GM11168 (cell line): Measurements from ENCODE around the gene TRMT11.

ENCODE experiments used
- in situ Hi-C: fragments of 300-500 bp; cut with MboI; formaldehyde crosslinking; loops from one replicate; pipeline ENCODE4 v1.12.0; 2022; ENCODE audit warnings: low sequenced_read_pairs; ENCODE audit not compliant: unreplicated experiment

The TRMT11 gene

GRCh38 chr6:125954735-125955339 lies 31.5 kb upstream of the TRMT11 start:
- in situ Hi-C loops: loop anchor here (25.0 kb wide), 1 partner anchor 643 kb away; the partner anchor contains the start of gene HDDC2

DNA sequence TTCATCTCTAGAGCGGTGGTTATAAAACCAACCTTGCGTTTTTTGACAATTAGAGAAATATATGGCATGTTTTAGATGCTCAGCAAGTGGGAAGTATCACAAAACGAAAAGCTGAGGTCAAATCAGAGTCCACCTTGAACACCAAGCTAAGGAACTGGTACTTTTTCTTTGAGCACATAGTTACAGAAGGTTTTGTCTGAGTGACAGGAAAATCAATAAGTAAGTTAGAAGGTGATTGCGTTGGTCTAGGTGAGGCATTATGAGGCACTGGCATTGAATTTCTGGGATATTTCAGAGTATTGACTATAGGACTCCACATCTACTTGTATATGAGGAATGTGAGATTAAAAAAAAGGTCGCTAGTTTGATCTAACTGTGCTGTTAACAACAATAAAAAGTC lies 30.4 kb upstream of the TRMT11 start:
- in situ Hi-C loops: loop anchor here (25.0 kb wide), 1 partner anchor 644 kb away; the partner anchor contains the start of gene HDDC2

DNA sequence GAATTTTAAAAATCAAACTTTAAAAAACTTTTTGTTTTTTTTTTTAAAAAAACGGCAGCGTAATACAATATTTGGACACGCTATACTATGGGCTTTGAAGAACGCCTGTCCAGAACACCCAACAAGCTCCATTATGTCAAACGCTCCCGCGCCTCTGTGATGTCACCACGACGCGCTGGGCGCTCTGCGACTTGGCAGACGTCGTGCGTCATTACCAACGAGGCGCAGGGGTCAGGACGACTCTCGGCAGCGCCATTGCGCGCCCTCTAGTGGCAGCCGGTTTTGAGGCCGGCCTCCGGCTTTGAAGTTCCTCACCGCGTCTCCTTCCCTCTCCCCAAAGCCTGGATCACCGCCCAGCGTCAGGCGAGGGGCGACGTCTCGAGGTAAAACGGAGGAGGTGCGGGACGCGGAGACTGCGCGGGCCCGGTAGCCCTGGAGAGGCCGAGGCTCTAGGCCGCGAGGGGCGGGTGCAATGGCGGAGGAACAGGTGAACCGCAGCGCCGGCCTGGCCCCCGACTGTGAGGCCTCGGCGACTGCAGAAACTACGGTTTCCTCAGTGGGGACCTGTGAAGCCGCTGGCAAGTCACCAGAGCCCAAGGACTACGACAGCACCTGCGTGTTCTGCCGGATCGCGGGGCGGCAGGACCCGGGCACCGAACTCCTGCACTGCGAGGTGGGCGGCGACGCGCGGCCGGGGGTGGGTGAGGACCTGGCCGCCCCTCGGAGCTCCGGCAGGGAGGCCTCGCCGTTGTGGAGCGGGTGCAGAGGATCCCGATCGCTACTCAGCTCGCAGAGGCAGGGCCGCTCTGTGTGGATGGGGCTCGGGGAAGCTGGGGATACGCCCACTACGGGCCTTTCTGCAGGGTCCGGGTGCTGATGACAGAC lies 29.6 kb upstream of the TRMT11 start, which contains the start of gene HINT3:
Gene HINT3 (plus strand): TSS at position 265 of the 885 bp plus-strand sequence. CDS start 208 bp downstream, at position 473.
- in situ Hi-C loops: loop anchor here (25.0 kb wide), 1 partner anchor 644 kb away; the partner anchor contains the start of gene HDDC2

GRCh38 chr6:125957391-125957693 lies 29.0 kb upstream of the TRMT11 start:
- in situ Hi-C loops: loop anchor here (25.0 kb wide), 1 partner anchor 645 kb away; the partner anchor contains the start of gene HDDC2

- in situ Hi-C loops: loop anchor here (25.0 kb wide), 1 partner anchor 646 kb away; the partner anchor contains the start of gene HDDC2
Measured at GRCh38 chr6:125957845-125958244, 28.5 kb upstream of the TRMT11 start.

DNA sequence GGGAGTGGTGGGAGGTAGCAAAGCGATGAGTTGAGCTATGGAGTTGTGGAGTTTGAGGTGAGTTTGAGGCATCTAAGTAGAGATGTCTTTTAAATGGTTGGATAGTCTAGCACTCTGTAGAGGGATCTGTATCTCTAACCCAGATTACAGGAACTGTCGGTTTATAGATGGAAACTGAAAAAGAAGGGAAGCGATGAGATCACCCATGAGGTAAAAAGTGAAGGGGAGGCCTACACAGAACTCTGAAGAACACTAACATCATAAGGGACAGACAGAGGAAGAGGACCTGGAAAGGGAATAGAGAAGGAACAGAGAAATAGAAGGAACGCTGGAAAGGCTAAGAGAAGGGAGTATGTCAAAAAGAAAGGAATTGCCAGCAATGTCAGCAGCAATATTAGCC lies 27.3 kb upstream of the TRMT11 start:
- in situ Hi-C loops: loop anchor here (25.0 kb wide), 1 partner anchor 647 kb away; the partner anchor contains the start of gene HDDC2

- in situ Hi-C loops: loop anchor here (5.0 to 25.0 kb wide), 2 partner anchors 174 to 649 kb away; partner anchors contain the start of gene HDDC2
Measured at GRCh38 chr6:125961117-125961516, 25.2 kb upstream of the TRMT11 start.

DNA sequence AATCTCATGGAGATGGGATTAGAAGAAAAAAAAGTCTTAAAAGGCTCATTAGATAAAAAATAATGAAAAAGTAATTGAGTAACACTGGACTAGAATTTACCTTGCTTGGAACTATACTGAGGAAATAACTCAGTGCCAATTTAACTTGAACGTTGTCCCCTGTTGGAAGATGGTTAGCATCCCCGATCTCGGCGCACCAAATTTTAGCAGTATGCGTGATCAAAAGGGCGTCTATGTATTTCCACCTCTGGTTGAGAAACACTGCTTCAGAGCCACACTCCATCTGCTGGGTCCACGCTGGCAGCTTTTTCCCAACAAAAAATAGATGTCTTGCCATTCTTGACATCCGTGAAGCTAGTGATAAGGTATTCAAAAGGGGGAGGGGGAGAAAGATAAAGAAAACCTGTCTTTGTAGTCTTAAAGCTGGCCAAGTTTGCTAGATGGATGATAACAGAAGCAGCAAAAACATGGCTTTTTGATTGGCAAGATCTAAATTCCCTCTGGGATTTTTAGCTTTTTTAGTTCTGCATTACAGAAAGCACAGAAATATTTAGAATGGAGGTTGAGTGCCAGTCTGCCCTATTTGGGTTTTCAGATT lies 23.3 kb upstream of the TRMT11 start:
- in situ Hi-C loops: loop anchor here (5.0 to 25.0 kb wide), 2 partner anchors 176 to 651 kb away; partner anchors contain the start of gene HDDC2

DNA sequence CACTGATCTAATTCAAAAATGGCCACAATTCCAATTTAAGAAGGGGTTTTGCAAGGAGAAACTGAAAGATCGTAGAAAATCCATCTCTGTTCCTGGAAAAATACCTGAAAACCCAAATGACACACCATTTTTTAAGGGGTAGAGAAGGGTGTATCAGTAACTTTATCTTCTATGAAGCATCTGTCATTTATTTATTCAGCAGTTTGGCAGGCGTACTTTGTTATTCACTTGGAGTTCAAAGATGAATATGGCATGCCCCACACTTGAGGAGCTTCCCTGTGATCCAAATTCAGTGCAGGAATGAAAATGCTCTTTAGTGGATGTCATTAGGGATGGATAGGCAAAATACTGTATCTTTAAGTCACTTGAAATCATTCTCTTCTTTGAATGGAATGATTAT lies 22.5 kb upstream of the TRMT11 start:
- in situ Hi-C loops: loop anchor here (5.0 to 25.0 kb wide), 2 partner anchors 177 to 652 kb away; partner anchors contain the start of gene HDDC2

- in situ Hi-C loops: loop anchor here (25.0 kb wide), 1 partner anchor 654 kb away; the partner anchor contains the start of gene HDDC2
Measured at GRCh38 chr6:125966569-125966968, 19.8 kb upstream of the TRMT11 start.

DNA sequence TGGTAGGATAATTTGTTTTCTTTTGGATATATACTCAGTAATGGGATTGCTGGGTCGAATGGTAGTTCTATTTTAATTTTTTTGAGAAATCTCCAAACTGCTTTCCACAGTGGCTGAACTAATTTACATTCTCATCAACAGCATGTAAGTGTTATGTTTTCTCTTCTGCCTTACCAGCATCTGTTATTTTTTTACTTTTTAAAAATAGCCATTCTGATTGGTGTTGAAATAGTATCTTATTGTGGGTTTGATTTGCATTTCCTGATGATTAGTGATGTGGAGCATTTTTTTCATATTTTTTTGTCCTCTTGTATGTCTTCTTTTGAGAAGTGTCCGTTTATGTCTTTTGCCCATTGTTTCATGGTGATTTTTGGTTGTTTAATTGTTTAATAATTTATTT lies 17.8 kb upstream of the TRMT11 start:
- in situ Hi-C loops: loop anchor here (25.0 kb wide), 1 partner anchor 656 kb away; the partner anchor contains the start of gene HDDC2

DNA sequence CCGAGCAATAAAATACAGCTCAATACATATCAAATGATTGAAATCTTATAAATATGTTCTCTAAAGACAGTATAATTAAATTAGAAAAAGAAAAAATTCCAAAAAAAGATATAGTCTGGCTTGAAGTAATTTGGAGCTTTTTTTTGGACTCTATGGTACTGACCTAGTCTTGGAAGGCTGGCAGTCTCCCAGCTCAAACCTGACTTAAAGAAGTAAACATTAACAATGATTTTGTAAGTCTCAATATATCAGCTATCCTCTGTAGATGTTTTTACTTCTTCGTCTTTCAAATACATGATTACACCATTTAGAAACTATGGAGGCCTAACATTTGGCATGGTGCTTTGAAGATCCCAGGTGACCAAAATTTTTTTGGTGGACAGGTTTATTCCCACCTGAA lies 15.6 kb upstream of the TRMT11 start:
- in situ Hi-C loops: loop anchor here (5.0 to 25.0 kb wide), 2 partner anchors 63 to 658 kb away; partner anchors contain the start of gene HDDC2

DNA sequence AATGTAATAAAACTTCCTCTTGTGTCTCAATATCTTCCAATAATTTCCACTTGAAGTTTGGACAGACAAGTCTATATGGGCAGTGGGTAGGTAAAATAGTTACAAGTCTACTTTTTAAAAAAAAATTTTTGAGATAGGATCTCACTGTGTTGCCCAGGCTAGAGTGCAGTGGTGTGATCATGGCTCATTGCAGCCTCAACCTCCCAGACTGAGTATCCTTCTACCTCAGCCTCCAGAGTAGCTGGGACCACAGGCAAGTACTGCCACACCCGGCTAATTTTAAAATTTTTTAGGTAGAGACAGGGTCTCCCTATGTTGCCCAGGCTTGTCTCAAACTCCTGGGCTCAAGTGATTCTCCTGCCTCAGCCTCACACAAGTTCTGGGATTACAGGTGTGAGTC lies 13.9 kb upstream of the TRMT11 start:
- in situ Hi-C loops: loop anchor here (5.0 to 25.0 kb wide), 2 partner anchors 65 to 660 kb away; partner anchors contain the start of gene HDDC2

DNA sequence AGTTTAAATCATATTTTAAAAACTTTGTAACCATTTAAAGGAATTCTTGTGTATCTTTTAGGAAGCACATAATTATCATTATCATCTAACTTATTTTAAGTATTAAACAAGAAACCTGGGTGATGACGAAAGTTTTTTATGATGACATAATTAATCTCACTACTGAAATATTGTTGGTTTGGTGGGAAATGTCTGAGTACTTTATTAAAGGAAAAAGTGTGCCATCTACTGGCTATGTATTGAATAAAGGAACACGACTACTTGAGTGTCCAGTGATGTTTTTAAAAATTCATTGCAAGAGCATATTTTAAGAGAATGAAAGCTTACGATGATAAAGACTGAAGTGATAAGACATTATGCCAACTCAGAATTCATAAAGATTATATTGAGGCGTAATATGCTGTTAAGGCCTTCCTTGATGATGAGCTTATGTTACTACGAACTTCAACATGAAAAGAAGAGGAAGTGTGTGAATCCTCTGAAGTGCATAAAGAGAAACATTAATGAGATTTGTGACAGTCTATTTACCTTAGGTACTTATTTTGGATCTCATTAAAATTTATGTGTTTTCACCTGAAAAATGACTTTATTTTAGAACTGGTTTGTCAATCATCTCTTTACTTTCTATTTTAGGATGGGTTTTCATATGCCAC lies 12.0 kb upstream of the TRMT11 start:
- in situ Hi-C loops: loop anchor here (5.0 to 25.0 kb wide), 2 partner anchors 67 to 662 kb away; partner anchors contain the start of gene HDDC2

DNA sequence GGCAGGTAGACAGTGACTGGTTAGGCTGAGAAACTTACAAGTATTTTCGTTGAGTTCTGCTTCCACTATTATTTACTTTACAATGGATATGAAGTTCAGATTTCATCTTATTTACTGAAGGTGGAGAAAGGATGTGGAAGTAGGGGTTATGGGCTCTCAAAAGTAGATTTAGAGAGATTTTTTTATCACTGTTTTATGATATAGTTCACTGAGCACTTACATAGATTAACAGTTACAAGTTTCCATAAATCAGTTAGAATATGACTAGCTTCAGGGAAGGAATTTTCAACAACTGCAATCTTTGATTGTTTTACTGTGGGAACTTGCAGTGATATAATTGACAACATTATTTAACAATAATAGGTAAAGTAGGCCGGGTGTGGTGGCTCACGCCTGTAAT lies 7.2 kb upstream of the TRMT11 start:
- in situ Hi-C loops: no loop called here

- in situ Hi-C loops: no loop called here
Measured at GRCh38 chr6:125981571-125982185, 4.7 kb upstream of the TRMT11 start.

GRCh38 chr6:125983246-125983945 lies 2.9 kb upstream of the TRMT11 start:
- in situ Hi-C loops: no loop called here

GRCh38 chr6:125984311-125984710 lies 2.0 kb upstream of the TRMT11 start:
- in situ Hi-C loops: no loop called here

DNA sequence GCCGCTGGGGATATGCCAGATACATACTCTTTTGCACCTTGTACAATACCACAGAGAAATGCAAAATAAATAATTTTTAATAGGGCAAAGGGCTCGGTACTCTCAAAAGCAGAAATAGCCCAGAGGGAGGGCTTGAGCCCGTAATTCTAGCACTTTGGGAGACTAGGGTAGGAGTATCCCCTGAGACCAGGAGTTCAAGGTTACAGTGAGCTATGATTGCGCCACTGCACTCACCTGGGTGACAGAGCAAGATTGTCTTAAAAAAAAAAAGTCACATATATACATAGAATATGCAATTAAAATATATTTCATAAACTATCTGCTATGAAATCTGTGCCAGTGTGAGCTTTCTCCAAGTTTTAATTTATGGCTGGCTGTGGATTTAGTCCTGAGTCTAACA lies 818 bp upstream of the TRMT11 start:
- in situ Hi-C loops: no loop called here
